Transverse colon (tissue), 4 donors: Measurements from ENCODE around the gene KIN. TPM values are rescaled to one million over a fixed set of nuclear protein-coding genes. Genes with fewer than 3 reads are reported as not detected.

Experiments
- DNase-seq: peaks from one replicate; pipeline ENCODE4 v3.0.0-alpha.2; 2019
- H3K27ac ChIP-seq, 4 donors: fragments of 200-600 bp; sonication (generic); 2 replicates each; pipeline ENCODE4 v1.5.1; 2016 to 2018; ENCODE audit warnings: inconsistent platforms in 4 of 4
- H3K27me3 ChIP-seq: fragments of 200-600 bp; sonication (generic); 2 replicates; pipeline ENCODE4 v1.5.1; 2017; ENCODE audit warnings: inconsistent platforms
- H3K36me3 ChIP-seq, 4 donors: fragments of 200-600 bp; sonication (generic); 2 replicates each; pipeline ENCODE4 v1.5.1; 2017 to 2019; ENCODE audit warnings: inconsistent platforms in 4 of 4
- H3K4me1 ChIP-seq, 4 donors: fragments of 200-600 bp; sonication (generic); 2 replicates each; pipeline ENCODE4 v1.5.1; 2017 to 2020; ENCODE audit warnings: inconsistent platforms in 4 of 4
- H3K4me3 ChIP-seq, 4 donors: fragments of 200-600 bp; sonication (generic); 1 replicate in 1 of 4; 2 replicates in 3 of 4; pipeline versions ENCODE4 v1.5.1 to v1.6.1; 2017 to 2019; ENCODE audit warnings: inconsistent platforms in 4 of 4
- H3K9me3 ChIP-seq, 2 donors: fragments of 200-600 bp; sonication (generic); 2 replicates each; pipeline ENCODE4 v1.5.1; 2017 to 2019; ENCODE audit warnings: inconsistent platforms in 2 of 2
- EP300 ChIP-seq: sonication (generic); formaldehyde crosslinking; IDR thresholded peaks from one replicate; pipeline ENCODE4 v1.6.1; 2017; ENCODE audit warnings: antibody characterized with exemption, low read depth
- POLR2A ChIP-seq: fragments of 450-650 bp; IDR thresholded peaks from one replicate; pipeline ENCODE4 v1.6.1; 2016; ENCODE audit warnings: antibody characterized with exemption, mild to moderate bottlenecking, moderate library complexity
- POLR2AphosphoS5 ChIP-seq, 3 donors: sonication (generic); formaldehyde crosslinking; IDR thresholded peaks; one replicate each; pipeline ENCODE4 v1.6.1; 2016; ENCODE audit warnings: antibody characterized with exemption in 3 of 3
- WGBS, 2 donors: methylation state at CpG; one replicate each; pipeline ENCODE4 v1.1.5; 2018; ENCODE audit warnings: low coverage in 1 of 2; 5-methylcytosine and 5-hydroxymethylcytosine counted together
- in situ Hi-C, 4 donors: fragments of 200-750 bp; cut with MboI; loops; one replicate each; pipeline versions ENCODE4 v1.15.0 to v1.15.1; 2017; ENCODE audit warnings: low sequenced_read_pairs in 3 of 4, low pct_ligation_motif_present in 1 of 4, low pct_unique_long_range_greater_than_20kb in 1 of 4
- intact Hi-C: fragments of 100-400 bp; cut with DNase I; formaldehyde crosslinking; loops from one replicate; pipeline ENCODE4 v1.15.1; 2023; ENCODE audit warnings: low total_unique reads
- total RNA-seq, 4 donors: library from RNA; depleted of rRNA; stranded (reverse); fragments of >200 nt; gene quantifications; one replicate each; pipeline ENCODE4 v1.1.0, GENCODE V29; 2016
- TF ChIP-seq, protein P1 (sequence below), 5 experiments: fragments of 200-600 bp in 3 of 5; fragments of 450-650 bp in 2 of 5; sonication (generic) in 3 of 5; IDR thresholded peaks; 1 replicate in 2 of 5; 2 replicates in 3 of 5; pipeline ENCODE4 v1.5.1; 2016 to 2017; ENCODE audit warnings: antibody characterized with exemption in 5 of 5, inconsistent platforms in 3 of 5, mild to moderate bottlenecking in 2 of 5, moderate library complexity in 1 of 5

The KIN gene
- total RNA-seq, 4 donors from 2014 or later = 1.8 to 10.8 (median 5.5) TPM

- no peak overlapping the region for H3K4me3 ChIP-seq
- no peak overlapping the region for H3K27ac ChIP-seq
- 67 to 75% methylated on average over 3 to 4 of the region's 4 CpGs for WGBS, 2 donors
- intact Hi-C loops = no loop called here
- peaks cover 2% of the 10 kb centered on the region for H3K27me3 ChIP-seq
- H3K36me3 ChIP-seq = no peaks in the 10 kb centered on the region
- TF ChIP-seq POLR2A (no peak), EP300 (no peak), POLR2AphosphoS5 (IDR thresholded peaks at IDR 0.05) (no peak)
- TF ChIP-seq, protein P1, sequence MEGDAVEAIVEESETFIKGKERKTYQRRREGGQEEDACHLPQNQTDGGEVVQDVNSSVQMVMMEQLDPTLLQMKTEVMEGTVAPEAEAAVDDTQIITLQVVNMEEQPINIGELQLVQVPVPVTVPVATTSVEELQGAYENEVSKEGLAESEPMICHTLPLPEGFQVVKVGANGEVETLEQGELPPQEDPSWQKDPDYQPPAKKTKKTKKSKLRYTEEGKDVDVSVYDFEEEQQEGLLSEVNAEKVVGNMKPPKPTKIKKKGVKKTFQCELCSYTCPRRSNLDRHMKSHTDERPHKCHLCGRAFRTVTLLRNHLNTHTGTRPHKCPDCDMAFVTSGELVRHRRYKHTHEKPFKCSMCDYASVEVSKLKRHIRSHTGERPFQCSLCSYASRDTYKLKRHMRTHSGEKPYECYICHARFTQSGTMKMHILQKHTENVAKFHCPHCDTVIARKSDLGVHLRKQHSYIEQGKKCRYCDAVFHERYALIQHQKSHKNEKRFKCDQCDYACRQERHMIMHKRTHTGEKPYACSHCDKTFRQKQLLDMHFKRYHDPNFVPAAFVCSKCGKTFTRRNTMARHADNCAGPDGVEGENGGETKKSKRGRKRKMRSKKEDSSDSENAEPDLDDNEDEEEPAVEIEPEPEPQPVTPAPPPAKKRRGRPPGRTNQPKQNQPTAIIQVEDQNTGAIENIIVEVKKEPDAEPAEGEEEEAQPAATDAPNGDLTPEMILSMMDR (IDR thresholded peaks at IDR 0.05) = no peak
- in situ Hi-C loops = no loop called here
- H3K4me1 ChIP-seq = no peaks in the 10 kb centered on the region
- H3K9me3 ChIP-seq = no peaks in the 10 kb centered on the region
- DNase-seq = no peak
These were observed 81.2 kb downstream of the KIN start for GRCh38 chr10:7706534-7707073.

DNA sequence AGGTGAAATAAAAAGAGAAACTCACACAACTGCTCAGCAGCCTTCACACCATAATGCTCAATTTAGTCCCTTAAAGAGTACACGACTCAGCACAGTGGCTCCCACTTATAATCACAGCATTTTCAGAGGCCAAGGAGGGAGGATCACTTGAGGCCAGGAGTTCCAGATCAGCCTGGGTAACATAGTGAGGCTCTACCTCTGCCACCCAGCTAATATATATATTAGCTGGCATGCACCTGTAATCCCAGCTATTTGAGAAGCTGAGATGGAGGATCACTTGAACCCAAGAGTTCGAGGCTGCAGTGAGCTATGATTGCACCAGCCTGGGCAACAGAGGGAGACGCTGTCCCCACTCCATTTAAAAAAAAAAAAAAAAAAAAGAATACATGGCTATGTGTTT lies 82.5 kb downstream of the KIN start:
- Histone ChIP-seq H3K9me3 (no peaks in the 10 kb centered on the region), H3K36me3 (no peaks in the 10 kb centered on the region), H3K4me1 (no peaks in the 10 kb centered on the region), H3K27ac (no peak overlapping the region), H3K27me3 (peaks cover 2% of the 10 kb centered on the region), H3K4me3 (no peak overlapping the region)
- 74 to 75% methylated on average over 3 of the region's 3 CpGs for WGBS, 2 donors
- no peak for DNase-seq
- TF ChIP-seq, protein P1 (IDR thresholded peaks at IDR 0.05) = no peak
- no peak for TF ChIP-seq POLR2AphosphoS5 (IDR thresholded peaks at IDR 0.05)
- no peak for TF ChIP-seq POLR2A
- TF ChIP-seq EP300 = no peak
- in situ Hi-C loops = no loop called here
- intact Hi-C loops = no loop called here

- TF ChIP-seq, protein P1 (IDR thresholded peaks at IDR 0.05) = no peak
- no peak for TF ChIP-seq EP300
- no peak for TF ChIP-seq POLR2A
- TF ChIP-seq POLR2AphosphoS5 (IDR thresholded peaks at IDR 0.05) = no peak
- in situ Hi-C loops = no loop called here
- H3K4me3 ChIP-seq = no peak overlapping the region
These were observed 83.4 kb downstream of the KIN start for GRCh38 chr10:7704071-7705016.

GRCh38 chr10:7703140-7703539 lies 84.7 kb downstream of the KIN start, which contains the start of gene ITIH2:
ITIH2 (plus strand) TSS chr10:7703316; CDS start chr10:7703435, 119 bp downstream.
- H3K27ac ChIP-seq = no peak within 1 kb of the TSS
- H3K4me1 ChIP-seq = no peaks in the 10 kb centered on the region
- no peak for TF ChIP-seq POLR2A
- no peak for TF ChIP-seq EP300
- TF ChIP-seq, protein P1 (IDR thresholded peaks at IDR 0.05) = no peak
- TF ChIP-seq POLR2AphosphoS5 (IDR thresholded peaks at IDR 0.05) = no peak
- no peaks in the 10 kb centered on the region for H3K9me3 ChIP-seq
- H3K4me3 ChIP-seq = no peak within 1 kb of the TSS
- no peak for DNase-seq
- no peaks in the 10 kb centered on the region for H3K36me3 ChIP-seq
- H3K27me3 ChIP-seq = peaks cover 2% of the 10 kb centered on the region
- WGBS, 2 donors = 47 to 53% methylated on average over 3 to 4 of the region's 4 CpGs
- intact Hi-C loops = no loop called here
- in situ Hi-C loops = no loop called here

More at GRCh38 chr10:7704071-7705016, 83.4 kb downstream of the KIN start:
- DNase-seq = no peak
- H3K4me1 ChIP-seq = no peaks in the 10 kb centered on the region
- peaks cover 2% of the 10 kb centered on the region for H3K27me3 ChIP-seq
- intact Hi-C loops = no loop called here
- no peaks in the 10 kb centered on the region for H3K36me3 ChIP-seq
- no peak overlapping the region for H3K27ac ChIP-seq
- WGBS, 2 donors = 72 to 74% methylated on average over 7 to 8 of the region's 8 CpGs
- H3K9me3 ChIP-seq = no peaks in the 10 kb centered on the region
